ENCODE measurements around the gene KRT1.

GRCh38 chr12:52728374-52728773 is 48.2 kb upstream of the KRT1 start:
- TF ChIP-seq CTCF (IDR thresholded peaks at IDR 0.05): no peak
- no peak for TF ChIP-seq POLR2AphosphoS5 (IDR thresholded peaks at IDR 0.05)
